Left lung (tissue), 10 donors: ENCODE results near the gene SAA1. TPM values are rescaled to one million over a fixed set of nuclear protein-coding genes. Genes with fewer than 3 reads are reported as not detected.
"Not testable (repeated sequence)": the region's sequence is repeated elsewhere in the genome, so short reads cannot be mapped to it uniquely, and the experiment has no call there.

Experiments used
- ATAC-seq: fragments of 200-7000 bp; cut with Tn5 transposase; one replicate; pipeline ENCODE4 v1.9.1; 2020; ENCODE audit warnings: moderate library complexity
- DNase-seq, 4 donors: peaks; one replicate each; pipeline ENCODE4 v3.0.0-alpha.2; 2013 to 2020
- H3K27ac ChIP-seq, 2 donors: fragments of 200-600 bp; sonication (generic) in 1 of 2; one replicate each; pipeline versions ENCODE4 v1.5.0 to v1.8.0; 2020 to 2021
- H3K27me3 ChIP-seq, 2 donors: fragments of 200-600 bp; sonication (generic) in 1 of 2; one replicate each; pipeline versions ENCODE4 v1.5.0 to v1.8.0; 2020 to 2021
- H3K36me3 ChIP-seq, 2 donors: fragments of 200-600 bp; sonication (generic) in 1 of 2; one replicate each; pipeline versions ENCODE4 v1.5.0 to v1.8.0; 2020 to 2021
- H3K4me1 ChIP-seq, 2 donors: fragments of 200-600 bp; one replicate each; pipeline ENCODE4 v1.8.0; 2021
- H3K4me3 ChIP-seq, 2 donors: fragments of 200-600 bp; sonication (generic) in 1 of 2; one replicate each; pipeline versions ENCODE4 v1.5.0 to v1.8.0; 2020 to 2021; ENCODE audit warnings: mild to moderate bottlenecking in 1 of 2
- H3K9me3 ChIP-seq, 2 donors: fragments of 200-600 bp; sonication (generic) in 1 of 2; one replicate each; pipeline versions ENCODE4 v1.5.0 to v1.8.0; 2020 to 2021
- intact Hi-C, 2 donors: fragments of 100-400 bp; cut with DNase I; formaldehyde crosslinking; loops; one replicate each; pipeline versions ENCODE4 v1.11.2 to v1.14.2; 2022
- polyA plus RNA-seq, 6 donors: library from polyadenylated mRNA; unstranded; fragments of 120-200 nt; gene quantifications; one replicate each; pipeline ENCODE4 v1.2.1, GENCODE V29; 2013; ENCODE audit not compliant: insufficient read length in 6 of 6
- total RNA-seq, 2 donors: library from RNA; stranded (reverse); fragmentation: NEBNext Ultra II Directional; extraction: Animal tissue kit (Norgen Biotek cat#: 25700); gene quantifications; one replicate each; pipeline ENCODE4 v1.2.1, GENCODE V29; 2021
- TF ChIP-seq, protein P1 (sequence below), 2 donors: fragments of 200-600 bp; sonication (generic) in 1 of 2; IDR thresholded peaks; one replicate each; pipeline versions ENCODE4 v1.5.0 to v1.8.0; 2021; ENCODE audit warnings: antibody characterized with exemption in 2 of 2
- donor health status: DM: no; HTN: yes; CAD: no.
- donor health status: DM: no; HTN: no; CAD: no.

Gene SAA1
- total and polyA plus RNA-seq, 8 donors: 0.58 to 194 TPM; not detected in 6

DNA sequence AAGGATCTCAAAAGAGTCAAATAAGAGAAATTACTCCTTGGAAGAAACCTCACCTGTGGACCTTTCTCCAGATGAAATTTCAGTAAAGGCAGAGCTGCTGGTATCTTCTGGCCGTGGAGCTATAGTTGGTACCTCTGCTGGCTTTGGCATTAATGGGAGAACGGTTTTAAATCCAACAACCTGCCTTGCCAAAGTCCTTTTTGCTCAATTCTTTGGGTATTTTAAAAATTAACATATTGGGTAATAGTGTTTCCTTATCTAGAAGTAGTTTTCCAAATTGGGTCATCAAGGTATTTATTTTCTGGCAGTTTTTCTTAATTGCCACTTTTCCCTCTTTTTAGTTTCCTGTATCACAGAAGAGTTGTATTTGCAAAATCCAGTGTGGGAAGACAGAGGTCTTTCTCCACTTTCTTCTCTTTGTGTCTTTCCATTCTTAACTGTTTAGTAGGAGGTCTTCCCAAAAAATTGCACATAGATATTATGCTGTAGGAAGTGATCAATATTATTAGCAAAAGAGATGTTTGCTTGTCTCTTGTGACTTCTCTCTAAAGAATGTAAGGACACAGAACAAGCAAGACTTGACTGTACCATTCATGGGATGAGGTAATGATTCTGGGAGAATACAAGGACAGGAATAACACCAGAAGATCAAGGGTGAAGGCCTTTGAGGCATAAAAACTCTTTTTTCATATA is 29.3 kb upstream of the SAA1 start, which contains the start of gene SAA4:
SAA4 (minus strand) TSS at position 139 of the 693 bp plus-strand sequence. CDS start 876 bp downstream, outside the sequence.
- intact Hi-C loops: no loop called here
- TF ChIP-seq, protein P1, sequence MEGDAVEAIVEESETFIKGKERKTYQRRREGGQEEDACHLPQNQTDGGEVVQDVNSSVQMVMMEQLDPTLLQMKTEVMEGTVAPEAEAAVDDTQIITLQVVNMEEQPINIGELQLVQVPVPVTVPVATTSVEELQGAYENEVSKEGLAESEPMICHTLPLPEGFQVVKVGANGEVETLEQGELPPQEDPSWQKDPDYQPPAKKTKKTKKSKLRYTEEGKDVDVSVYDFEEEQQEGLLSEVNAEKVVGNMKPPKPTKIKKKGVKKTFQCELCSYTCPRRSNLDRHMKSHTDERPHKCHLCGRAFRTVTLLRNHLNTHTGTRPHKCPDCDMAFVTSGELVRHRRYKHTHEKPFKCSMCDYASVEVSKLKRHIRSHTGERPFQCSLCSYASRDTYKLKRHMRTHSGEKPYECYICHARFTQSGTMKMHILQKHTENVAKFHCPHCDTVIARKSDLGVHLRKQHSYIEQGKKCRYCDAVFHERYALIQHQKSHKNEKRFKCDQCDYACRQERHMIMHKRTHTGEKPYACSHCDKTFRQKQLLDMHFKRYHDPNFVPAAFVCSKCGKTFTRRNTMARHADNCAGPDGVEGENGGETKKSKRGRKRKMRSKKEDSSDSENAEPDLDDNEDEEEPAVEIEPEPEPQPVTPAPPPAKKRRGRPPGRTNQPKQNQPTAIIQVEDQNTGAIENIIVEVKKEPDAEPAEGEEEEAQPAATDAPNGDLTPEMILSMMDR (IDR thresholded peaks at IDR 0.05): no peak
- no peaks in the 10 kb centered on the region for H3K4me1 ChIP-seq
- no peaks in the 10 kb centered on the region for H3K9me3 ChIP-seq
- DNase-seq (no peak), ATAC-seq (no peak)
- H3K27ac ChIP-seq: no peak within 1 kb of the TSS
- H3K4me3 ChIP-seq: no peak within 1 kb of the TSS
- peaks cover 0 to 31% of the 10 kb centered on the region in 2 donors for H3K27me3 ChIP-seq
- H3K36me3 ChIP-seq: no peaks in the 10 kb centered on the region

- H3K36me3 ChIP-seq: no peaks in the 10 kb centered on the region
- peaks cover 0 to 31% of the 10 kb centered on the region in 2 donors for H3K27me3 ChIP-seq
- no peak for ATAC-seq
- intact Hi-C loops: no loop called here
- H3K9me3 ChIP-seq: no peaks in the 10 kb centered on the region
- H3K4me1 ChIP-seq: no peaks in the 10 kb centered on the region
- TF ChIP-seq, protein P1 (IDR thresholded peaks at IDR 0.05): no peak
- no peak for DNase-seq
- H3K27ac ChIP-seq: no peak overlapping the region
- H3K4me3 ChIP-seq: no peak overlapping the region
These were observed 26.4 kb upstream of the SAA1 start for GRCh38 chr11:18239655-18240054.

DNA sequence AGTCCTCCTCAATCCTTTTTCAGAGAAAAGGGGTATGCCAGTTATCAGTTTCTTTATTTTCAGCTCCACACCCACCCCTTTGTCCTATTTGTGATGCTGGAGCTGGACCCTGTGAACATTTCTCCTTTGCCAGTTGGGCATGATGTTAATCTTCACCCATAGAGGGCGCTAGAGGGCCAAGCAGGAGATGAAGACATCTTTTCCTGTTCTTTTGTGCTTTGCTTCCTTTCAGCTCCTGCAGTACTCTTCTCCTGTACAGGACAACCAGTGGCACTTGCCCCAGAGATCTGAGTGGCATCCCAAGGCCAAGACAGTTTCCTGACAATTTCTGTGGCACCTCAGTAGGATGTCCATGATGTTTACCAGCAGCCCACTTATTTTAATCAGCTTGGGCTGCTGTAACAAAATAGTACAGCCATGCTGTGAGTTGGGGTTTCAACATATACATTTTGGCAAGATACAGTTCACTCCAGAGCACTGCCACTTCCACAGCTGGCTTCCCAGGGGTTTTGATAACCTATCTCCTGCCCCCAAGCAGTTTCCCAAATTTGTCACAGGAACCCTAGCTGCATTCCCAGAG is 22.2 kb upstream of the SAA1 start:
- Histone ChIP-seq H3K36me3 (no peaks in the 10 kb centered on the region), H3K27ac (no peak overlapping the region), H3K4me3 (no peak overlapping the region), H3K9me3 (no peaks in the 10 kb centered on the region), H3K4me1 (no peaks in the 10 kb centered on the region), H3K27me3 (peaks cover 0 to 7% of the 10 kb centered on the region in 2 donors)
- DNase-seq: peak in 3 of 4 donors; percentile 1 to 43 (median 29)
- ATAC-seq: peak; percentile 91
- intact Hi-C loops: no loop called here
- TF ChIP-seq, protein P1 (IDR thresholded peaks at IDR 0.05): peak; percentile 73 to 80

DNA sequence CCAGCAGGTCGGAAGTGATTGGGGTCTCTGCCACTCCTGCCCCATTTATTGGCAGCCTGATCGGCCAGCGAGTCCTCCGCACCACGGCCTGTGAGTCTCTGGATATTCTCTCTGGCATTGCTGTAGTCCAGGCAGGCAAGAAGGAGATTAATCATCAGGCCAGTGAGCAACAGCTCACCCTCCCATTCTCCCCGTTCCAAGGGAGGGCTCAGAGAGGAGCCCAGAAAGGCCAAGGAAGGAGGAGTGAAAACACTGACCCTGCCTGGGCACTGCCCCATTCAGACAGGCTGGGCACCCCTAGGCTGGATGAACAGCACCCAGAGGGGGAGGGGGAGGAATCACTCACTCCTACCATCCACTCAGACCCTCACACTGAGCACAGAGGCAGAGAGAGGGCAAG is 20.7 kb upstream of the SAA1 start:
- intact Hi-C loops: no loop called here
- no peak overlapping the region for H3K27ac ChIP-seq
- no peak for ATAC-seq
- no peaks in the 10 kb centered on the region for H3K36me3 ChIP-seq
- H3K27me3 ChIP-seq: no peaks in the 10 kb centered on the region
- no peaks in the 10 kb centered on the region for H3K4me1 ChIP-seq
- H3K9me3 ChIP-seq: no peaks in the 10 kb centered on the region
- no peak overlapping the region for H3K4me3 ChIP-seq
- TF ChIP-seq, protein P1 (IDR thresholded peaks at IDR 0.05): no peak
- no peak for DNase-seq

GRCh38 chr11:18246379-18247190 is 19.5 kb upstream of the SAA1 start:
- intact Hi-C loops: not testable (repeated sequence)

DNA sequence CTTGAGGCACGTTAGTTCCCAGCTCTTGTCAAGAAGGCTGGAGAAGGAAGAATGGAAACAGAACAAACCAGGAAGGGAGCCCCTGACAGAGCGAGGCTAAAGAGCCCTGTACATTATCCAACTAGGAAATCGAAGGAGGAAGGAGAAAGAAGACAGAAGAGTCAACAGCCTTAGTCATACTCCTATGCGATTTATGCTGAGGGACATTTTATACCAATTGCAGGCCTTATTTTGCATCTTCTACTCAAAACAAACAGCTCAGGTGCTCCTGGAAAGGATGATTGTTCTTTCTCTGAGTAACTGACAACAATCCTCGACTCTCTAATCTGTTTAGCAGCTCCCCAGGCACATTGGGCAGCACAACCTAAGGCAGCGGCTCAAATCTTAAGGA is 18.9 kb upstream of the SAA1 start:
- H3K4me3 ChIP-seq, H3K4me1 ChIP-seq, intact Hi-C loops, H3K27me3 ChIP-seq, ATAC-seq, H3K36me3 ChIP-seq, H3K27ac ChIP-seq, DNase-seq, H3K9me3 ChIP-seq: not testable (repeated sequence)

More at GRCh38 chr11:18246379-18247190, 19.5 kb upstream of the SAA1 start:
- not testable (repeated sequence) for H3K9me3 ChIP-seq, H3K4me3 ChIP-seq, H3K27me3 ChIP-seq, DNase-seq, H3K4me1 ChIP-seq, H3K36me3 ChIP-seq
- peak; percentile 49 for ATAC-seq
- peak overlapping the region in 1 of 2 donors; percentile 45 for H3K27ac ChIP-seq
